Measurements from ENCODE around the gene HPGD. TPM values are rescaled to one million over a fixed set of nuclear protein-coding genes. Genes with fewer than 3 reads are reported as not detected.

The HPGD gene
- total RNA-seq, 1 experiment from 2014 or later: 1.2 TPM

DNA sequence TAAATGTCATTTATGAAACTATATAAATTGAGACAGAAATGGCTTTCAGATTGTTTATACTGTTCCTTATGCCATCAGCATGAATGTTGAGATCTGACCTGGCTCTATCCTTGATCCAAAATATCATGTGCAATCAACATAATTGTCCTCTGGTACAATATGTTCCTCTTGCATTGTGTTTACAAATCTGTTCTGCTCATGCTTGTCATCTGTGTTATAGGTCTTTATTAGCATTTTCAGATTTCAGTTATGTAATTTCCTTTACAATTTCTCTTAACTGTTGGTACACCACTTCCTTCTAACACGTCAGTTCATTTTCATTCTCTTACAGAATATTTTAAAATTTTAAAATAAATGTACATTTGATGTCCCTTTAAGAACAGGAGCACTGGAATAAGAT is 1.6 kb downstream of the HPGD start:
- Histone ChIP-seq H3K27ac (ENCODE audit: low read length) (no peak overlapping the region), H3K27me3 (ENCODE audit: control insufficient read depth, insufficient read depth, low read length) (peaks cover 5% of the 10 kb centered on the region), H3K36me3 (ENCODE audit: control insufficient read depth, insufficient read depth, low read length) (no peaks in the 10 kb centered on the region), H3K4me3 (ENCODE audit: low read depth in 2 of 2, low read length in 2 of 2) (no peak overlapping the region), H3K4me1 (ENCODE audit: control insufficient read depth, insufficient read depth, low read length) (no peaks in the 10 kb centered on the region; the same call in 1 of the 2 replicates), H3K9me3 (ENCODE audit: control insufficient read depth, insufficient read depth, low read depth, low read length) (no peaks in the 10 kb centered on the region)
- DNase-seq (ENCODE audit: low read depth, low spot score) (no peak), ATAC-seq (no peak)
- intact Hi-C loops (cut with micrococcal nuclease; ENCODE audit: unreplicated experiment): no loop called here
- in situ Hi-C loops (cut with HindIII; ENCODE audit: low pct_unique_long_range_greater_than_20kb, low sequenced_read_pairs): no loop called here
- no TSS peak for BruUV-seq (replicated peaks)
- TF ChIP-seq POLR2AphosphoS5 (IDR thresholded peaks at IDR 0.05; ENCODE audit: low read depth, low read length) (no peak), TCF7L2 (IDR thresholded peaks at IDR 0.05; ENCODE audit: low read depth, low read length) (no peak), SIN3A (IDR thresholded peaks at IDR 0.05; ENCODE audit: borderline replicate concordance, insufficient read depth, low read depth, low read length) (no peak)
- TF ChIP-seq, protein P1, sequence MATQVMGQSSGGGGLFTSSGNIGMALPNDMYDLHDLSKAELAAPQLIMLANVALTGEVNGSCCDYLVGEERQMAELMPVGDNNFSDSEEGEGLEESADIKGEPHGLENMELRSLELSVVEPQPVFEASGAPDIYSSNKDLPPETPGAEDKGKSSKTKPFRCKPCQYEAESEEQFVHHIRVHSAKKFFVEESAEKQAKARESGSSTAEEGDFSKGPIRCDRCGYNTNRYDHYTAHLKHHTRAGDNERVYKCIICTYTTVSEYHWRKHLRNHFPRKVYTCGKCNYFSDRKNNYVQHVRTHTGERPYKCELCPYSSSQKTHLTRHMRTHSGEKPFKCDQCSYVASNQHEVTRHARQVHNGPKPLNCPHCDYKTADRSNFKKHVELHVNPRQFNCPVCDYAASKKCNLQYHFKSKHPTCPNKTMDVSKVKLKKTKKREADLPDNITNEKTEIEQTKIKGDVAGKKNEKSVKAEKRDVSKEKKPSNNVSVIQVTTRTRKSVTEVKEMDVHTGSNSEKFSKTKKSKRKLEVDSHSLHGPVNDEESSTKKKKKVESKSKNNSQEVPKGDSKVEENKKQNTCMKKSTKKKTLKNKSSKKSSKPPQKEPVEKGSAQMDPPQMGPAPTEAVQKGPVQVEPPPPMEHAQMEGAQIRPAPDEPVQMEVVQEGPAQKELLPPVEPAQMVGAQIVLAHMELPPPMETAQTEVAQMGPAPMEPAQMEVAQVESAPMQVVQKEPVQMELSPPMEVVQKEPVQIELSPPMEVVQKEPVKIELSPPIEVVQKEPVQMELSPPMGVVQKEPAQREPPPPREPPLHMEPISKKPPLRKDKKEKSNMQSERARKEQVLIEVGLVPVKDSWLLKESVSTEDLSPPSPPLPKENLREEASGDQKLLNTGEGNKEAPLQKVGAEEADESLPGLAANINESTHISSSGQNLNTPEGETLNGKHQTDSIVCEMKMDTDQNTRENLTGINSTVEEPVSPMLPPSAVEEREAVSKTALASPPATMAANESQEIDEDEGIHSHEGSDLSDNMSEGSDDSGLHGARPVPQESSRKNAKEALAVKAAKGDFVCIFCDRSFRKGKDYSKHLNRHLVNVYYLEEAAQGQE (IDR thresholded peaks at IDR 0.05; ENCODE audit: insufficient read depth in 1 of 2, low read depth in 2 of 2, low read length in 1 of 2): no peak
- TF ChIP-seq, protein P2, sequence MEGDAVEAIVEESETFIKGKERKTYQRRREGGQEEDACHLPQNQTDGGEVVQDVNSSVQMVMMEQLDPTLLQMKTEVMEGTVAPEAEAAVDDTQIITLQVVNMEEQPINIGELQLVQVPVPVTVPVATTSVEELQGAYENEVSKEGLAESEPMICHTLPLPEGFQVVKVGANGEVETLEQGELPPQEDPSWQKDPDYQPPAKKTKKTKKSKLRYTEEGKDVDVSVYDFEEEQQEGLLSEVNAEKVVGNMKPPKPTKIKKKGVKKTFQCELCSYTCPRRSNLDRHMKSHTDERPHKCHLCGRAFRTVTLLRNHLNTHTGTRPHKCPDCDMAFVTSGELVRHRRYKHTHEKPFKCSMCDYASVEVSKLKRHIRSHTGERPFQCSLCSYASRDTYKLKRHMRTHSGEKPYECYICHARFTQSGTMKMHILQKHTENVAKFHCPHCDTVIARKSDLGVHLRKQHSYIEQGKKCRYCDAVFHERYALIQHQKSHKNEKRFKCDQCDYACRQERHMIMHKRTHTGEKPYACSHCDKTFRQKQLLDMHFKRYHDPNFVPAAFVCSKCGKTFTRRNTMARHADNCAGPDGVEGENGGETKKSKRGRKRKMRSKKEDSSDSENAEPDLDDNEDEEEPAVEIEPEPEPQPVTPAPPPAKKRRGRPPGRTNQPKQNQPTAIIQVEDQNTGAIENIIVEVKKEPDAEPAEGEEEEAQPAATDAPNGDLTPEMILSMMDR (IDR thresholded peaks at IDR 0.05): no peak
- POLR2A ChIA-PET: no interaction called here
- CTCF ChIA-PET: no interaction called here

DNA sequence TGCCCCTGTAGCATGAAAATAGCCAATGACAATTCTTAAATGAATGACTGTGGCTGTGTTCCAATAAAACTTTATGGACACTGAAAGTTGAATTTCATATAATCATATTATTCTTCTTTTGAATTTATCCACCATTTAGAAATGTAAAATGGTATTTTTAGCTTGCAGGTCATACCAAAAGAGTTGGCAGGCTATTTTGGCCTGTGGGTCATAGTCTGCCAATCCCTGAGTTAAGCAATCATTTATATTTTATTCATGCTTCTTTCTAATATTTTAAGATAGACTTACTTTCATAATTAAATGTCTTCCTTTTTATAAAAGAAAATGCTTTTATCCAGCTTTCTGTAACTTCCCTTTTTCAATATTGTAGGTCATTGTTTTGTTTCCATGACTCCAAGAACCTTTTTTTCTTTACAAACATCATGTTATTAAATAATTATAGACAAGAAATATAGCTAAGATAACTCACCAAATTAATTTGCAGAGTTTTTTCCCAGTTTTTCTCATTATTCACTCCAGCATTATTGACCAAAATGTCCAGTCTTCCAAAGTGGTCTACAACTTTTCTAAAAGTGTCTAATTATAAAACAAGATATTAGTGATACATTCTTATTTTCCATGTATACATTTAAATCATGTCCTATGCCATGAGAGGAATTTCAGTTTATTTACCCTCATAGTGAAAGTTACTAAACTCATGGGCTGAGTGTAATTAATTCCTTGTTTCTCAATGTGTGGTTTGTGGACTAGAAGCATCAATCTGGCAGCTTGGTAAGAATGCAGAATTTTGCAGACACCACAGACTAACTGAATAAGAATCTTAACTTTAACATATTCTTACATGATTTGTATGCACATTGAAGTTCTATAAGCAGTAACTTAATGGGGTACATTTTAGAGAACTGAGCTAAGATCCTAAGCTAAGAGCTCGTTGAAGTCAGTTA is 4.5 kb downstream of the HPGD start:
- Histone ChIP-seq H3K4me3 (ENCODE audit: low read depth in 2 of 2, low read length in 2 of 2) (no peak overlapping the region), H3K27me3 (ENCODE audit: control insufficient read depth, insufficient read depth, low read length) (peaks cover 3% of the 10 kb centered on the region), H3K9me3 (ENCODE audit: control insufficient read depth, insufficient read depth, low read depth, low read length) (no peaks in the 10 kb centered on the region), H3K27ac (ENCODE audit: low read length) (no peak overlapping the region), H3K4me1 (ENCODE audit: control insufficient read depth, insufficient read depth, low read length) (no peaks in the 10 kb centered on the region; the same call in 1 of the 2 replicates), H3K36me3 (ENCODE audit: control insufficient read depth, insufficient read depth, low read length) (no peaks in the 10 kb centered on the region)
- TF ChIP-seq, protein P2 (IDR thresholded peaks at IDR 0.05): no peak
- TF ChIP-seq POLR2AphosphoS5 (IDR thresholded peaks at IDR 0.05; ENCODE audit: low read depth, low read length) (no peak), TCF7L2 (IDR thresholded peaks at IDR 0.05; ENCODE audit: low read depth, low read length) (no peak), SIN3A (IDR thresholded peaks at IDR 0.05; ENCODE audit: borderline replicate concordance, insufficient read depth, low read depth, low read length) (no peak)
- TF ChIP-seq, protein P1 (IDR thresholded peaks at IDR 0.05; ENCODE audit: insufficient read depth in 1 of 2, low read depth in 2 of 2, low read length in 1 of 2): no peak
- DNase-seq (ENCODE audit: low read depth, low spot score) (no peak), ATAC-seq (no peak)
- in situ Hi-C loops (cut with HindIII; ENCODE audit: low pct_unique_long_range_greater_than_20kb, low sequenced_read_pairs) (no loop called here), intact Hi-C loops (cut with micrococcal nuclease; ENCODE audit: unreplicated experiment) (no loop called here)
- ChIA-PET CTCF (no interaction called here), POLR2A (no interaction called here)
- no TSS peak for BruUV-seq (replicated peaks)

All from Panc1 (cell line).